HS-5 (cell line): ENCODE results near the gene PRDM15.

Experiments
- DNase-seq: peaks from one replicate; pipeline ENCODE4 v3.0.0-alpha.2; 2012; ENCODE audit warnings: low read depth

The PRDM15 gene

GRCh38 chr21:41879190-41879998, at the start of gene PRDM15:
TSS of gene PRDM15 (minus strand) at chr21:41879344. CDS start at chr21:41860363, 18,981 bp downstream.
- peak; percentile 23 for DNase-seq

DNA sequence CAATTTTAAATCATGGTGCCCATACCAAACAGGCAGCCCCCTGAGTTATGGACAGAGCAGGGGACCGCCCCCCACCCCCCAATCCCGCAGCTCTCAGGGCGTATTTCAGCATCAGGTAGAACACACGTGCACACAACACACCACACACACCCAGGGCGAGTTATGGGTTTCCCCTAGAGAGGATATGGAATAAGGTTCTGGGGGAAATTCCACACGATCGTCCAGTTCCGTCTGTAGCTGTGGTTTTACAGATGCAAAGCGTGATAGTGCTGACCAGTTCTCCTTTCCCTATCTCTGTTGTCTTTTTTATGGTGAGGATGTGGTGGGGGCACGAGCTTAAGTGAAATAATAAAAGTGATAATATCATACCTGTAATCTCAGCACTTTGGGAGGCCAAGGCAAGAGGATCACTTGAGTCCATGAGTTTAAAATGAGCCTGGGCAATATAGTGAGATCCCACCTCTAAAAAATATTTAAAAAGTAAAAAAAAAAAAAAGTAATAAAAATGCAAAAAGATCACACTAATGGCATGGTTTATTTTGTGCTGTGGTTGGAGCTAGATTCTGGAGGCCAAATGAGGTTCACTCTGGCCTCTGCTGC, 49.6 kb upstream of the PRDM15 start:
- DNase-seq, result no peak

DNA sequence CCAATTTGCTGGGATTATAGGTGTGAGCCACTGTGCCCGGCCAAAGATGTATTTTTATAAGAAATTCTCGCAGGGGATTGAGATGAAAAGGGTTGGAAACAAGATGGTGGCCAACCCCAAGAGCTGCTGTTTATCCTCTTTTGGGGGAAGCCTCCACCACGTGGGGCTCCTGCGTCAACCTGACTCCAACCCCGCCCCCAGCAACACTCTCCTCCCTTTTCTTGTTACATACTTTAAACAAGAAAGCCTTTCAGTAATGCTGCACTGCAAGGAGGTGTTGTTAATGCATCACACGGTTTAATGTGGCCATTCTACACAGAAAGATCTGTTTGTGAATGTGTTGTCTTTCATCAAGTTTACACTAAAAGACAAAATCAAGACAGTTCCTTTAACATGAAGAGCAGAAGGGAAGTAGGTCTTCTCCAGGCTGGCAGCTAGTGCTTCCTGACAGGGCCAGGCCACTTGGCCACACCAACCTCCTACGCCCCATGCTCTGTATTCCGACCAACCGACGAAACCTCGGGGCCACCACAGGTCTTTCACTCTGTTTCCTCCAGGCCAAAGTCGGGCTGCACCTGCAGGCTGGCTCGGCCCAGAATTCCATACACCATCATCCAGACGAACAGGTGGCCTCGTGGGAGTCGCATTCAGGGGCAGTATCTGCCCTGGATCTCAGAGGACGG, 48.7 kb upstream of the PRDM15 start:
- DNase-seq, result no peak

DNA sequence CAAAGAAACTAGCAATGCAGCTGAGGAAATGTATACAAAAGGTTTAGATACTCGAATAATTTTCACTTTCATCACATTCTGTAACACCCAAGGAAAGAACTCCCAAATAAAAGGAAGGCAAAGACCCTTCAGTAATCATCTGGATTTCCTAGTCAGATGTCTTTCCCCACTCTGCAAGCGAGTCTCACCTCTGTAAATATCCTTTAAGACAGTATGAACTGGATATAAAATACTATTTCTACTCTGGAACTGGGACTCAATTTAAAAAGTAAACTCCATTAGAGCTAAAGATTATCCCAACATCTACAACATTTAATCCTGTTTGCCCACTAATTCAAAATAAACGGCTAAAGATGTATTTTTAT, 47.6 kb upstream of the PRDM15 start:
- DNase-seq, result no peak

DNA sequence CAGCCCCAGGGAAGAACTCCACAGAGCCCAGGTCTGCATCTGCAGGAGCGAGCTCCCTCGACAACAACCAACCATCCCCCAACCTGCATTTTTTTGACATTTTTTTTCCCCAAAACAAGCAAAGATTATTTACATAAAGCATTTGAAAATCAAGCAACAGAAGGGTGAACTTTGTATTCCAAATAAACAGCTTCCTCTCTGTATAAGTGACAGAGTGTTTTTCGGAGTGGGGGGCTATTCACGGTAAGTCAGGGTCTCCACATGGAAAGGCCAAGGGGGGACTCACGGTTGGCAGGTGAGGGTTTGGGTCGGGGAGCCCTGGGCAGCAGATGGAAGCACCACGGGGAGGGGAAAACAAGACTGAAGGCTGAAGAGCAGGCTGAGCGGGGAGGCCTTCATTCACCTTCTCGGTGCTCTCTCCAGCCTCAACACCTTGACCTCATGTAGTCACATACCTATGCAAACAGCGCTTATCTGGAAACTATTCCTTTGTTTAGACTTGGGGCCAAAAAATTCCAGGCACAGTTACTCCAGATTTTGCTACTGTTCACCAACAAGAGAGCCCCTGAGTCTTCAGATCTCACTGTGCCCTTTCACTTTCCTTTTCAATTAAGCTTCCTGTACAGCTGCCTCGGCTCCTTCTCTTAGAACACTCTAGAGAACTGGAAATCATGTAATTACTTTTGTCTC, 47.1 kb upstream of the PRDM15 start:
- no peak for DNase-seq

GRCh38 chr21:41925767-41926116, 46.6 kb upstream of the PRDM15 start:
- DNase-seq, result no peak

GRCh38 chr21:41924368-41924754, 45.2 kb upstream of the PRDM15 start:
- no peak for DNase-seq

DNA sequence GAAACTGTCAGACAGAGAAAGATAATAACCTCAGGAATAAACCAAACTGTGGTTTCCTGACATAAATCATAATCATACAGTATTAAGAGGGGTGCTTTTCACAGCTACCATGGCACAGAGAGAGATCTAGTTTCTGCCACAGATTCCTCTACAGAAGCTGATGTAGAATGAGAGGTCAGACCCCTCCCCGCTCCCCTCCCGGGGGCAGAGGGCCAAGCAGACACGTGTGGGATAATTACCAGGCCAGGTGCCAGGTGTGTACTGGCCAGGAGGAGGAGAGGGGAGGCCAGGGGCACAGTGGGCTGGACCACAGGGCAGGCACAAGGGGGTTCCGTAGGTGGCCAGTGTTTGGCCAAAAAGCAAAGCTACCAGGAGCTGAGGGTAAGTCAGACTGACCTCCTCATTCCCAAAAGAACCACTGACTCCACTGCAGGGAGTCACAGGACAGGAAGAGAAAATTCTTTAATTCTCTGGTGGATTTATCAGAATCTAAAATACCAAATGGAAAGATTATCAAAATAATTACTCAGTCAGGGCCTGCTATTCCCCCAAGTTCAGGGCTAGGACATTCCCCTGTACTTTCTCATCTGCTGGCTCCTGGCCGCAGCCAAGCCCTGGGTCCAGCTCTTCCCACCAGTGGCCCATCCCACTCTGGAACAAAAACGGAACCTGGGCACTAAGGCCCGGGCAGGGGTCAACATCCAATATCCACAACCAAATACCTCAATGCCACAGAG, 44.7 kb upstream of the PRDM15 start:
- DNase-seq, result no peak

DNA sequence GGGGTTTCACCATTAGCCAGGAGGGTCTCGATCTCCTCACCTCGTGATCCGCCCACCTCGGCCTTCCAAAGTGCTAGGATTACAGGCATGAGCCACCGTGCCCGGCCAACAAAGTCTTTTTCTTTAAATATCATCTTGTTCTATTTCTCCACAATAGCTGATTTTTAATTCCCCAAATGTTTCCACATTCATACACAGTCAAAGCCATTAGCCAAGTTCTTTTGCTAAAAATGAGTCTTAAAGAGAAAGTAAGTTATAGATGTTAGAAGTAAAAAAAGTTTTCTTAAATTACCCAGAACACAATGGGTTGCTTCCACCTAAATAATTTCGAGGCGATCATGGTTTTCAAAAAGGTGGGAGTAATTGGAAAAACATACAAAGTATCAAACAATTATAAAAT, 44.0 kb upstream of the PRDM15 start:
- no peak for DNase-seq

DNA sequence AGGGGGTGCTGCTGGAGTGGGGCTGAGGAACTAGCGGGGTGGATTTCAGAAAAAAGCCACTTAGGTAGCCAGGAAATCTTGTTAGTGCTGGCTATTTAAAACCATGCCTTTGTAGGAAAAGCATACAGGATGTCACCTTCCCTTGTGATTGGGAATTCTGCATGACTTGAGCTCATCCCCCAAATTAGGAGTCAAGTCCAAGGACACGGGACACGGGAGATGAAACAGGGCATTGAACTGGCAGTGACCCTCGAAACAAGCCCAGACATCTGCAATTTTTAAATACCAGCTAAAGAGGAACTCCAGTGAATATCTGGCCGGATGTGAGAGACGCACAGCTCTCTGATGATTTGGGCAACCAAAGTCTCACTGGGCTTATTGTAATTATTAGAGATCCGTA, 41.9 kb upstream of the PRDM15 start:
- no peak for DNase-seq

DNA sequence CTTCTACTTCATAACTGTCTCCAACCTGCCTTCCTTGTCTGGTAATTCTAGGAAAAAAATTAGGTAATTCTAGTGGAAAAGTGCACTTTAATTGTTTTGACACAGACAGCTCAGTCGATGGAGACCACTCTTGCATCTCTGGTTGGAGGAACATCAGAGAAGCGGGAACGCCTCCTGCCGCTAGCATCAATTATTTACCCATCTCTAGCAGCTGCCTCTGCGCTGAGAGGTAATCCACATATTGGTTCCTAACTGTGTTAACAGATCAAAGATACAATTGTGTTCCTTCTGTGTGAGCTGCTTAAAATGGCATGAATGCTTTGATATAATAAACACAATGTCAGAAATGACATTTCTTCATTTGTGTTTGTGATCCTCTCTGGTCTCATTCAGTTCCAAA, 41.3 kb upstream of the PRDM15 start:
- DNase-seq, result no peak

DNA sequence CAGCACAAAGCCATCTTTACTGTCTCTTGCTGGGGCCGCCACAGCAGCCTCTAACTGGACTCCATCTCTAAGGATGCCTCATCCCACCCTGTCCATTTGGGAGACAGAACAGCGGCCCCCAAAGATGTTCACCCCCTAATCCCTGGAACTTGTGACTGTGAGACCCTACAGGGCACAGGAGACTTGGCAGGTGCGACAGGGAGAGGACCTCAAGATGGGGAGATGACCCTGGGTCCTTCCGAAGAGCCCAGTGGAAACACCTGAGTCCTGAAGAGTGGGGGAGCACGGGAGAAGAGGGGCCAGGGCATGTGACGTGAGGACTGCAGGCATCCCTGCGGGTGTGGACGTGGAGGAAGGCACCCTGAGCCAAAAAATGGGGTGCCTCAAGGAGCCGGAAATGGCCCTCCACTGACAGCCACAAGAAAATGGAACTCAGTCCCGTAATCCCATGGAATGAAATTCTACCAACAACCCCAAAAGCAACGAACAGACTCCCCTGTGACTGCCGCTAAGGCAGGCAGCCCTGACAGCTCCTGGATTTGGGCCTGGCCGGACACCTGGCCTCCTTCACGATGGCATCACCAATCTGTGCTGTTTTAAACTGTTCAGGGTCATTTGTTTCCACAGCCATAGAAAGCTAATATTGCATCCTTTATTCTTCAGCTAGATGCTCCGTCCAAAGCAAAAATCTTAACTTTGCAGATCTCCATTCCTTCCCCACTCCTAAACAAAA, 40.7 kb upstream of the PRDM15 start:
- DNase-seq, result no peak

DNA sequence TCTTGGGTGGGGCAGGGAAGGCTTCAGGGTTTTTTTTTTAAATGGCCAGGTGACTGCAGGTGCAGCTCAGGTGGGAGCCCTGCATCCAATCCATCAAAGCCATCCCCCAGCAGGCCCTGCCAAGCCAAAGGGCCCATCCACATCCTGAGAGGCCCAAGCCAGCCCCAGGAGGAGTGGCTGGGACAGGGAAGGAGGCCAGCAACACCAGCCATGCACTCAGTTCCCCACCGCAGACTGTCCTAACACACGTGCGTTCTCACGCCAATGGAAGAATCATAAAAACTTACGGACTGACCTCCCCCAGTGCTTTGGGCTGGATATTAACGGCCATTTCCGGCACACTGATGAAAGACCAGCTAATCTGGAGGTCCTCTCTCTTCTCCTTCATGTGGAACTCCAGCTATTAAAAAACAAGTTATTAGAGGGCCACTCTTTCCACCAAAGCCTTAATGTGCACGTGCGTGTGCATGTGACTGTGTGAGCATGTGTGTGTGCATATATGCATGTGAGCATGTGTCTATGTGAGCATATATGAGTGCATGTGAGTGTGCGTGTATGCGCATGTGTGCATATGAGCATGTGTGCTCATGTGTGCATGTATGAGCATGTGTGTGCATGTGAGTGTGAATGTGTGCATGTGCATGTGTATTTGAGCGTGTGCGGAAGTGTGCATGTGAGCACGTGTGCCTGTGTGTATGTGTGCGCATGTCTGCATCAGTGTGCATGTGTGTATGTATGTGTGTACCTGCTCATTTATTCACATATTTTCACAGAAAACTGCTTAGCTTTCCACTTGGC, 39.6 kb upstream of the PRDM15 start:
- no peak for DNase-seq

DNA sequence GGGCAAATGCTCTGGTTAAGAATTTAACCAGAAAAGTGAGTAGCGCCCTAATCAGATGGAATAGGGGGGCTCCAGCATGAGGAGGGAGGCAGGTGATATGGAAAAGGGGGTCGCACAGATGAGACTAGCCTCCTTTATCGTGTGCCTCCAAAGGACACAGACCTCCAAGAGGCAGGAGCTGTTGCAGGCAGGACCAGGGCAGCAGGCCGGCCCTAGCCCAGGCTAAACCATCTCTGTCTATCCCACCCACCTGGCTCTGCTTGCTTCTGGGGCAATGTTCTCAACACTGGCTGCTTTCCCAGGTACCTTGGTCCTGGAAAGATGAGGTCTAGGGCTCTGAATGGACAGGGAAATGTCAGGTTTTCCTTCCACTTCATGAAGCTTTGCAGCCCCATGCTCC, 38.4 kb upstream of the PRDM15 start:
- no peak for DNase-seq

- no peak for DNase-seq
These were observed 37.8 kb upstream of the PRDM15 start for GRCh38 chr21:41916888-41917433.

DNA sequence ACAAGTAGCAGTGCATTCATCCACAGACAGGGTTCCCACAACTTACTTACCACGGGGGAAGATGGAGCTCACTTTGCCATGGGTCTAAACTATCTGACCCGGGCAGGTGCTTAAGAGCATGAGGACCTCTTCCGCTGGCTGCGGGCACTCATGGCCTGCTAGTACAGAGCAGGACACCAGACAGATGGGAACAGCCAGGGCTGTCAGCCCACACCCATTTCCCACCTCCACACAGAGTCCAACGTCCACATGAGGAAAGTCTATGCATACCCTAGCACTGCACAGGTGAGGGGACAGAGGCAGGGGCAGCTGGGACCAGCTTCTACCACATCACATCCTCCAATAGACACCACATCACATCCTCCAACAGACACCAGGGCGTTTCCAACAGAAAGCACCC, 35.8 kb upstream of the PRDM15 start:
- no peak for DNase-seq

DNA sequence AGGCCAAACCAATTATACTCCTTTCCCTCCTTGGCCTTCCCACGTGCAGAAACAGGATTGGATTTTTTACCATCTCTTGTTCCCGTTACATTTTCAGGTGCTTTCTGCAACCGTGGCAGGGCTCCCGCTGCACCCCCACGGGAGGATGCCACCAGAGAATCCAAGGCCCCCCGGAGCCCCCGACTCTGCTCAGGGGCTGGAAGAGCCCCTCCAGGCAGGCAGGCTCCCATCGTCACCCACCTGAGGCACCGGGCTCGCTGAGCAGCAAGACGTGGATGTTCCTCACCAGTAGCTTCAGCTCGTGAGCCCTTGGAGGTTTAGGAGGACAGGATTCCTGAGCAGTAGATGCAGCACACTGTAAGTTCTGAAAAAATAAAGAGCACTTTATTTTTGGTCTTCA, 35.2 kb upstream of the PRDM15 start:
- DNase-seq, result no peak

GRCh38 chr21:41913230-41913629, 34.1 kb upstream of the PRDM15 start:
- DNase-seq, result no peak

DNA sequence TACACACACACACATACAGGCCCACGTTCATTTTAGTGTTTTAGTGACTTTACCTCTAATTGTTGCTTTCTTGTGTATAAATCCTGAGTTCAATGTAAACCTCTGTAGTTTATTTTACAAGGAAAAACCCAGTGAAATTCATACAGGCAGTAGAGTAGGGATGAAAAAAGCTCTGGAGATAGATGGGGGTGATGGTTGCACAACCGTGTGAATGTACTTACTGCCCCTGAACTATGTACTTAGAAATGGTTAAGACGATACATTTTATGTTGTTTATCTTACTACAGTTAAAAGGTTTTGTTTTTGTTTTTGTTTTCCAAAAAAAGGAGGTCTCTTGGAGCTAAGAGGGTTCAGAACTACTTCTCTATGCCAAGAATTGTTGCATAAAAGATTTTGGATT, 29.7 kb upstream of the PRDM15 start:
- DNase-seq, result no peak

DNA sequence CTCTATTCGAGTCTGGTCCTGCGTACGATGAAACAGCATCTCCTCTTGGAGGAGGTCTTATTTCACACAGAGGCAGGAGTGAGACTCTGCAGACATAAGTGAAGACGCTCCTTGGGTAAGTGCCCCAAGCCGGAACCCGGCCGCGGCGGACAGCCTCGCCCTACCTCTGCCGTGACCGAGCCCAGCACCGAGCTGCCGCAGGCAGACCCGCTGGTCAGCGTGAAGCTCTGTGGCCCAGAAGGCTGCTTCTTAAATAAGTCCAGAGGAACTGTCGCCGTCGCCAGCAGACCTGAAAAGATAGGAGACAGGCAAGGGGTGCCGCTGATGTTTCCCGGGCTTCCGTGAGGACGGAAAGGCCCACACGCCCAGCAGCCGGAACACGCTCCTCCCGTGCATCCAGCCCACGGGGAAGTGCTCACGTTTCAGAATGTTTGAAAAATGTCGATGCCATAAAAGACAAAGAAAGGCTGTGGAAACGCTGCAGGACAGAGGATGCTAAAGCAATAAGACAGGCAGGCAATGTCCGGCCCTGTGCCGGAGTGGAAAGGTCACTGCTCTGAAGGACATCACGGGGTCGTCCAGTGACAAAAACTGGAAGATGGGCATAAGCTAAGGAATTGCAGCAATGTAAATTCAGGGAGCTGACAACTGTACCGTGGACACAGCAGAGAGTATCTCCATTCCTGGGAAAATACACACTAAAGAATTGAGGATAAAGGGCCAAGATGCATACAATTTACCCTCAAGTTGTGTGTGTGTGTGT, 28.5 kb upstream of the PRDM15 start:
- no peak for DNase-seq
